ENCODE measurements around the gene KIAA0930. TPM values are rescaled to one million over a fixed set of nuclear protein-coding genes. Genes with fewer than 3 reads are reported as not detected.
"Not testable (repeated sequence)": the region's sequence is repeated elsewhere in the genome, so short reads cannot be mapped to it uniquely, and the experiment has no call there.

The KIAA0930 gene
- total RNA-seq, 1 donor from 2014 or later: 55.4 TPM

GRCh38 chr22:45200860-45201511 lies 39.7 kb downstream of the KIAA0930 start:
- no peak for DNase-seq (ENCODE audit: low read depth)

- DNase-seq (ENCODE audit: low read depth): no peak
Measured at GRCh38 chr22:45200230-45200629, 40.5 kb downstream of the KIAA0930 start.

- no peak for DNase-seq (ENCODE audit: low read depth)
Measured at GRCh38 chr22:45199723-45200122, 41.0 kb downstream of the KIAA0930 start.

- DNase-seq (ENCODE audit: low read depth): no peak
Measured at GRCh38 chr22:45198463-45198795, 42.3 kb downstream of the KIAA0930 start.

GRCh38 chr22:45197606-45198462 lies 42.9 kb downstream of the KIAA0930 start:
- no peak for DNase-seq (ENCODE audit: low read depth)

GRCh38 chr22:45196926-45197605 lies 43.6 kb downstream of the KIAA0930 start:
- no peak for DNase-seq (ENCODE audit: low read depth)

- no peak for DNase-seq (ENCODE audit: low read depth)
Measured at GRCh38 chr22:45196308-45196707, 44.4 kb downstream of the KIAA0930 start.

- no peak for DNase-seq (ENCODE audit: low read depth)
Measured at GRCh38 chr22:45195616-45196015, 45.1 kb downstream of the KIAA0930 start.

- no peak for DNase-seq (ENCODE audit: low read depth)
Measured at GRCh38 chr22:45194686-45195085, 46.0 kb downstream of the KIAA0930 start.

- DNase-seq (ENCODE audit: low read depth): no peak
Measured at GRCh38 chr22:45192701-45193187, 48.0 kb downstream of the KIAA0930 start.

GRCh38 chr22:45191746-45192145 lies 48.9 kb downstream of the KIAA0930 start:
- DNase-seq (ENCODE audit: low read depth): not testable (repeated sequence)

- no peak for DNase-seq (ENCODE audit: low read depth)
Measured at GRCh38 chr22:45190202-45190872, 50.4 kb downstream of the KIAA0930 start.

- no peak for DNase-seq (ENCODE audit: low read depth)
Measured at GRCh38 chr22:45188779-45189178, 51.9 kb downstream of the KIAA0930 start.

- DNase-seq (ENCODE audit: low read depth): no peak
Measured at GRCh38 chr22:45187891-45188290, 52.8 kb downstream of the KIAA0930 start.

GRCh38 chr22:45185718-45186514 lies 54.8 kb downstream of the KIAA0930 start:
- DNase-seq (ENCODE audit: low read depth): no peak

- no peak for DNase-seq (ENCODE audit: low read depth)
Measured at GRCh38 chr22:45183974-45184373, 56.7 kb downstream of the KIAA0930 start.

- DNase-seq (ENCODE audit: low read depth): no peak
Measured at GRCh38 chr22:45181766-45182165, 58.9 kb downstream of the KIAA0930 start.

- DNase-seq (ENCODE audit: low read depth): no peak
Measured at GRCh38 chr22:45181240-45181639, 59.5 kb downstream of the KIAA0930 start.

- DNase-seq (ENCODE audit: low read depth): peak; percentile 20
Measured at GRCh38 chr22:45180146-45180679, 60.5 kb downstream of the KIAA0930 start.

- DNase-seq (ENCODE audit: low read depth): no peak
Measured at GRCh38 chr22:45179276-45180049, 61.2 kb downstream of the KIAA0930 start.
